Mesenchymal stem cell (in vitro differentiated cells and primary cell): ENCODE measurements around the gene TGFA.

ENCODE experiments used
- DNase-seq: peaks from one replicate; pipeline ENCODE4 v3.0.0-alpha.2; 2013
- H2AFZ ChIP-seq: one replicate; pipeline ENCODE4 v1.6.1; 2013; ENCODE audit warnings: low read depth, mild to moderate bottlenecking, control low read depth, inconsistent platforms, low read length, moderate library complexity
- H2AK5ac ChIP-seq: 2 replicates; pipeline ENCODE4 v1.6.1; 2013; ENCODE audit warnings: low read length, moderate library complexity, mild to moderate bottlenecking, inconsistent platforms; ENCODE audit not compliant: severe bottlenecking
- H2BK120ac ChIP-seq: one replicate; pipeline ENCODE4 v1.6.1; 2013; ENCODE audit warnings: low read depth, mild to moderate bottlenecking, inconsistent platforms, low read length, moderate library complexity
- H2BK12ac ChIP-seq, 2 experiments: one replicate each; pipeline ENCODE4 v1.6.1; 2013; ENCODE audit warnings: inconsistent platforms in 2 of 2, low read length in 2 of 2, mild to moderate bottlenecking in 2 of 2, moderate library complexity in 2 of 2, control low read depth in 1 of 2
- H2BK15ac ChIP-seq: one replicate; pipeline ENCODE4 v1.6.1; 2013; ENCODE audit warnings: mild to moderate bottlenecking, low read depth, inconsistent platforms; ENCODE audit not compliant: poor library complexity, severe bottlenecking
- H2BK5ac ChIP-seq: 2 replicates; pipeline ENCODE4 v1.6.1; 2013; ENCODE audit warnings: low read depth, mild to moderate bottlenecking, low read length, control low read depth, inconsistent platforms; ENCODE audit not compliant: poor library complexity, severe bottlenecking
- H3K14ac ChIP-seq, 2 experiments: one replicate each; pipeline ENCODE4 v1.6.1; 2013; ENCODE audit warnings: inconsistent platforms in 2 of 2, low read length in 2 of 2, control low read depth in 1 of 2, mild to moderate bottlenecking in 1 of 2, moderate library complexity in 1 of 2
- H3K18ac ChIP-seq, 2 experiments: one replicate each; pipeline ENCODE4 v1.6.1; 2013; ENCODE audit warnings: inconsistent platforms in 2 of 2, low read length in 2 of 2, control low read depth in 1 of 2, low read depth in 1 of 2, mild to moderate bottlenecking in 1 of 2
- H3K23ac ChIP-seq, 2 experiments: one replicate each; pipeline ENCODE4 v1.6.1; 2013; ENCODE audit warnings: inconsistent platforms in 2 of 2, low read length in 2 of 2, mild to moderate bottlenecking in 2 of 2, moderate library complexity in 2 of 2, control low read depth in 1 of 2
- H3K27ac ChIP-seq: 2 replicates; pipeline ENCODE4 v1.5.1; 2013; ENCODE audit warnings: mild to moderate bottlenecking, moderate library complexity, low read length, control low read depth, inconsistent platforms; ENCODE audit not compliant: poor library complexity, severe bottlenecking
- H3K27me3 ChIP-seq, 2 experiments: 2 replicates each; pipeline versions ENCODE4 v1.6.1 to v1.7.0; 2013; ENCODE audit warnings: low read length in 2 of 2, mild to moderate bottlenecking in 2 of 2, moderate library complexity in 2 of 2, control low read depth in 1 of 2, inconsistent platforms in 1 of 2; ENCODE audit not compliant: control insufficient read depth in 1 of 2, insufficient read depth in 1 of 2
- H3K36me3 ChIP-seq, 2 experiments: 2 replicates each; pipeline versions ENCODE4 v1.6.1 to v1.7.0; 2013; ENCODE audit warnings: low read length in 2 of 2, control low read depth in 1 of 2, inconsistent platforms in 1 of 2, low read depth in 1 of 2, mild to moderate bottlenecking in 1 of 2; ENCODE audit not compliant: insufficient read depth in 2 of 2, control insufficient read depth in 1 of 2
- H3K4ac ChIP-seq, 2 experiments: one replicate each; pipeline ENCODE4 v1.6.1; 2013; ENCODE audit warnings: inconsistent platforms in 2 of 2, low read length in 2 of 2, mild to moderate bottlenecking in 2 of 2, moderate library complexity in 2 of 2, control low read depth in 1 of 2, low read depth in 1 of 2
- H3K4me1 ChIP-seq: 2 replicates; pipeline ENCODE4 v1.6.1; 2013; ENCODE audit warnings: low read depth, low read length, control low read depth; ENCODE audit not compliant: control insufficient read depth, insufficient read depth
- H3K4me2 ChIP-seq: 2 replicates; pipeline ENCODE4 v1.6.1; 2013; ENCODE audit warnings: low read length, mild to moderate bottlenecking, inconsistent platforms; ENCODE audit not compliant: poor library complexity, severe bottlenecking
- H3K4me3 ChIP-seq, 2 experiments: 2 replicates each; pipeline versions ENCODE4 v1.5.1 to v1.7.0; 2013; ENCODE audit warnings: low read length in 2 of 2, mild to moderate bottlenecking in 2 of 2, control low read depth in 1 of 2, low read depth in 1 of 2; ENCODE audit not compliant: insufficient read depth in 1 of 2
- H3K79me1 ChIP-seq: replicated peaks from 2 replicates; pipeline ENCODE4 v1.6.1; 2013; ENCODE audit warnings: mild to moderate bottlenecking, control low read depth, low read length, inconsistent platforms; ENCODE audit not compliant: poor library complexity, severe bottlenecking
- H3K9ac ChIP-seq: 2 replicates; pipeline ENCODE4 v1.7.0; 2013; ENCODE audit warnings: mild to moderate bottlenecking, low read length, moderate library complexity
- H3K9me3 ChIP-seq: 2 replicates; pipeline ENCODE4 v1.7.0; 2013; ENCODE audit warnings: mild to moderate bottlenecking, low read length; ENCODE audit not compliant: control insufficient read depth
- H4K8ac ChIP-seq: one replicate; pipeline ENCODE4 v1.6.1; 2013; ENCODE audit warnings: inconsistent platforms, mild to moderate bottlenecking, low read length, moderate library complexity
- H4K91ac ChIP-seq: one replicate; pipeline ENCODE4 v1.6.1; 2013; ENCODE audit warnings: mild to moderate bottlenecking, low read length, inconsistent platforms
- WGBS: methylation state at CpG from one replicate; pipeline ENCODE4 v1.1.7; 2013; ENCODE audit warnings: mixed read lengths; 5-methylcytosine and 5-hydroxymethylcytosine counted together

Gene TGFA

GRCh38 chr2:70412294-70413070 lies 141.1 kb downstream of the TGFA start:
- Histone ChIP-seq H4K8ac (no peak overlapping the region), H3K23ac (no peak overlapping the region), H3K4ac (no peak overlapping the region), H4K91ac (no peak overlapping the region), H2AFZ (no peak overlapping the region), H3K79me1 (no peaks in the 10 kb centered on the region), H3K27me3 (peaks cover 30 to 32% of the 10 kb centered on the region in 2 experiments), H2BK5ac (no peak overlapping the region), H3K14ac (peak overlapping the region in 1 of 2 experiments; percentile 22), H3K9ac (no peak overlapping the region), H3K4me1 (no peaks in the 10 kb centered on the region), H2AK5ac (no peak overlapping the region), H3K4me3 (no peak overlapping the region), H2BK120ac (no peak overlapping the region), H3K27ac (no peak overlapping the region), H3K36me3 (no peaks in the 10 kb centered on the region), H3K18ac (no peak overlapping the region), H3K9me3 (no peaks in the 10 kb centered on the region), H2BK15ac (no peak overlapping the region), H3K4me2 (no peak overlapping the region), H2BK12ac (no peak overlapping the region)
- DNase-seq: no peak
- 85% methylated on average over 7 of the region's 7 CpGs for WGBS

DNA sequence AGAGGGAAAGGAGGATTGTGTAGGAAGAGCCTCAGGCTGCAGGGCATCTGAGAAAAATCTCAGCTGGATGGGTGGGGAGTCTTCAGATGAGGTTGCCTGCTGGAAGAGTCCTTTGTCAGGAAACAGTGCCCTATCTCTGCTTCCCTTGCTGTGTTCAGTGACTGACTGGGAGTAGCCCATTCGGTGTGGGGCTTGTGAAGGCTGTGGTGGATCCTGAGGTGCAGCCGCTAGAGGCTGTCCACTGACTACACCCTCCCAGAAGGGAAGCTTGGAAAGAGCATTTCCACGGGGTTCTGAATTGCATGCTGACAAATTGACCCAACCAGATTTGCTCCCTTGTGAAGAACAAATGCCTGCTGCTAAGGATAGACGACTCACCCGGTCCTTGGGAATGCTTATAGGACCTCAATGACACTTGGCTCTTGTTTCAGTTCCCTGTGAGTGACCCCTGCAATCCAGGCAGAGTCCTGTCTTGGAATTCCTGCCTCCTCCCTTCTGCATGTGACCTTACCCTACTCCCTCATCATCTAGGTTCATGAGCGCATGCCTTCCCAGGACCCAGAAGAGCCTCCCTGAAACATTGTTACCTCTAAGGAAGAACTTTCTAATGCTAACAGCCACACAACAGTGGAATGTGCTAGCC lies 142.0 kb downstream of the TGFA start:
- Histone ChIP-seq H3K4me3 (no peak overlapping the region), H2AK5ac (no peak overlapping the region), H3K23ac (no peak overlapping the region), H3K36me3 (no peaks in the 10 kb centered on the region), H3K4me2 (no peak overlapping the region), H2AFZ (no peak overlapping the region), H3K18ac (no peak overlapping the region), H2BK5ac (no peak overlapping the region), H3K4ac (no peak overlapping the region), H3K27ac (no peak overlapping the region), H4K8ac (no peak overlapping the region), H3K9ac (no peak overlapping the region), H4K91ac (no peak overlapping the region), H2BK120ac (no peak overlapping the region), H2BK15ac (no peak overlapping the region), H3K9me3 (no peaks in the 10 kb centered on the region), H3K79me1 (no peaks in the 10 kb centered on the region), H3K27me3 (peaks cover 30 to 32% of the 10 kb centered on the region in 2 experiments), H3K4me1 (no peaks in the 10 kb centered on the region), H3K14ac (no peak overlapping the region), H2BK12ac (no peak overlapping the region)
- 65% methylated on average over 6 of the region's 6 CpGs for WGBS
- DNase-seq: no peak

- no peak overlapping the region for H2BK5ac ChIP-seq
- WGBS: 80% methylated on average over 8 of the region's 8 CpGs
- no peak overlapping the region for H2AFZ ChIP-seq
- H3K18ac ChIP-seq: no peak overlapping the region
- H3K23ac ChIP-seq: no peak overlapping the region
- H2BK12ac ChIP-seq: no peak overlapping the region
- no peaks in the 10 kb centered on the region for H3K9me3 ChIP-seq
- H2AK5ac ChIP-seq: no peak overlapping the region
- no peak overlapping the region for H4K91ac ChIP-seq
- no peak overlapping the region for H3K9ac ChIP-seq
- H3K14ac ChIP-seq: peak overlapping the region in 1 of 2 experiments; percentile 48
- no peak overlapping the region for H2BK15ac ChIP-seq
- H3K79me1 ChIP-seq: no peaks in the 10 kb centered on the region
- no peak overlapping the region for H3K27ac ChIP-seq
- no peak overlapping the region for H3K4ac ChIP-seq
- H3K4me2 ChIP-seq: no peak overlapping the region
- no peak overlapping the region for H3K4me3 ChIP-seq
- peaks cover 11 to 28% of the 10 kb centered on the region in 2 experiments for H3K27me3 ChIP-seq
- H3K36me3 ChIP-seq: no peaks in the 10 kb centered on the region
- no peak overlapping the region for H4K8ac ChIP-seq
- H3K4me1 ChIP-seq: no peaks in the 10 kb centered on the region
- no peak overlapping the region for H2BK120ac ChIP-seq
- DNase-seq: no peak
Measured at GRCh38 chr2:70403267-70404053, 150.2 kb downstream of the TGFA start.

DNA sequence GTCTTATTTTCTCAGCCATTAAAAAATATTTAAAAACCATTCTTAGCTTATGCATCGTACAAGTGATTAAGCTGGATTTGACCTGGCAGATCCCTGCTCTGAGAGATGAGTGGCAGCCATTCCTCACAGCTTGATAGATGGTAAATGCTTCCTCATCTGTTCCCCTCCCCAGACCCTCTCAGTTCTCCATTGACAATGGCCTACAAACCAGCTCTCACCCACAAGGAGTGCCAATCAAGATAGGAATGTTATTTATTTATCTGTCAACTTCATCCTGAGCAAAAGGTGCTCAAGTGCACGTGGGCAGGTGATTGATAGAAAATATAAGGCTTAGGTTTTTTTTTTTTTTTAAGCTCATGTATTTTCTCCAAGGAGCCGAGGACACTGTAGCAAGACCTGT lies 153.1 kb downstream of the TGFA start:
- no peaks in the 10 kb centered on the region for H3K36me3 ChIP-seq
- H3K79me1 ChIP-seq: no peaks in the 10 kb centered on the region
- H3K4me3 ChIP-seq: no peak overlapping the region
- H3K9me3 ChIP-seq: no peaks in the 10 kb centered on the region
- no peak overlapping the region for H2BK12ac ChIP-seq
- no peak overlapping the region for H3K23ac ChIP-seq
- no peak overlapping the region for H4K8ac ChIP-seq
- no peak overlapping the region for H3K4ac ChIP-seq
- H3K18ac ChIP-seq: no peak overlapping the region
- H2AFZ ChIP-seq: no peak overlapping the region
- no peak overlapping the region for H3K9ac ChIP-seq
- H3K4me2 ChIP-seq: no peak overlapping the region
- DNase-seq: no peak
- H3K4me1 ChIP-seq: no peaks in the 10 kb centered on the region
- H3K27ac ChIP-seq: no peak overlapping the region
- no peak overlapping the region for H4K91ac ChIP-seq
- H2BK15ac ChIP-seq: no peak overlapping the region
- no peak overlapping the region for H2BK120ac ChIP-seq
- 71% methylated on average over 2 of the region's 3 CpGs for WGBS
- H3K27me3 ChIP-seq: peaks cover 18 to 44% of the 10 kb centered on the region in 2 experiments
- H3K14ac ChIP-seq: no peak overlapping the region
- H2BK5ac ChIP-seq: no peak overlapping the region
- no peak overlapping the region for H2AK5ac ChIP-seq
